Nephron (organoid): ENCODE measurements around the gene COL16A1.
A peak's percentile ranks its signal among the peaks of the same experiment; 100 is the strongest.

Experiments used
- H3K27ac Mint-ChIP-seq, 3 experiments: 2 replicates each; pipeline ENCODE4 v1.8.0; 2020; ENCODE audit warnings: mixed read lengths in 3 of 3, mild to moderate bottlenecking in 2 of 3, moderate library complexity in 1 of 3
- H3K27me3 Mint-ChIP-seq: 2 replicates; pipeline ENCODE4 v1.8.0; 2021; ENCODE audit warnings: low read depth, mild to moderate bottlenecking, moderate library complexity, mixed read lengths
- H3K36me3 Mint-ChIP-seq: 2 replicates; pipeline ENCODE4 v1.8.0; 2020; ENCODE audit warnings: low read depth, mixed read lengths
- H3K4me1 Mint-ChIP-seq: 2 replicates; pipeline ENCODE4 v1.8.0; 2020; ENCODE audit warnings: mixed read lengths
- H3K4me3 Mint-ChIP-seq, 3 experiments: 2 replicates each; pipeline ENCODE4 v1.8.0; 2020; ENCODE audit warnings: mild to moderate bottlenecking in 3 of 3, mixed read lengths in 3 of 3, moderate library complexity in 2 of 3
- H3K9me3 Mint-ChIP-seq: 2 replicates; pipeline ENCODE4 v1.8.0; 2020; ENCODE audit warnings: mixed read lengths
- TF ChIP-seq, protein P1 (sequence below), 3 experiments: fragments of 200-600 bp; sonication (generic); IDR thresholded peaks; one replicate each; pipeline ENCODE4 v1.5.0; 2021; ENCODE audit warnings: antibody characterized with exemption in 3 of 3; ENCODE audit not compliant: unreplicated experiment in 3 of 3

The COL16A1 gene

DNA sequence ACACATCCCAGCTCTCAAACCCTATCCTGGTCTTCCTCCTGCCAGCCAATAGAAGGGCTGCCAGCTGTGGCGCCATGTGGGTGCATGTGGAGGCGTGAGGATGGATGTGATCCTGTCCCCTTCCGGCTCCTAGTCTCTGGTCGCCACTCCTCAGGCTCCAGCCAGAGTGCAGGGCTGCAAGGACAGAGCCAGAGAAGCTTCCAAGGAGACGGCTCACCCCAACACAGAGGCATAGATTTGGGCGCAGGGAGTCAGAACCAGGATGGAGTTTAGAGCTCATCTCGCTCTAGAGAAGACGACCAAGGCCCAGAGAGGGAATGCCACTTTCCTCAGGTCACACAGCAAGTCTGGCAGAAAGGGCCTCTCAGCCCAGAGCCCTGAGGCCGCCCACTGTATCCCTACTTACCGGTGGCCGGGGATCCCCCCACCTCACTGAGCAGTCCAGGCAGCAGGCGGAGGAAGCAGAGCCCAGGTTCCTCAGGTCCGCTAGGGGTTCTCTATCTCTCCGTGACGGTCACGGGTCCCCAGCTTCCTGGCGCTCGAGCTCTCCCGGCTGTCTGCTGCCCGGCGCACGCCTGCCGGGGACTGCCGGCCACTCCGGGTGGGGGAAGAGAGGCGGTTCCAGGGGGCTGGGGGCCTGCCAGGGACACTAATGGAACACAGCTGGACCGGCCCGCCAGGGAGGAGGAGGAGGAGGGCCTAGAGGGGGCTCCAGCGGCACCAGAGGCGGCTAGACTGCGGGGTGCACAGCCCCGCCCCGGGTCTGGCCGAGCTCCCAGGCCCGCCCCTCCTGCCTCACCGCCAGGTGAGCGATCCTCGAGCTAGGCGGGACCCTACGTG, at the start of gene COL16A1:
Gene COL16A1, minus strand, starts transcription at position 587 of the 840 bp plus-strand sequence. CDS start 1,824 bp downstream, outside the sequence.
- TF ChIP-seq, protein P1, sequence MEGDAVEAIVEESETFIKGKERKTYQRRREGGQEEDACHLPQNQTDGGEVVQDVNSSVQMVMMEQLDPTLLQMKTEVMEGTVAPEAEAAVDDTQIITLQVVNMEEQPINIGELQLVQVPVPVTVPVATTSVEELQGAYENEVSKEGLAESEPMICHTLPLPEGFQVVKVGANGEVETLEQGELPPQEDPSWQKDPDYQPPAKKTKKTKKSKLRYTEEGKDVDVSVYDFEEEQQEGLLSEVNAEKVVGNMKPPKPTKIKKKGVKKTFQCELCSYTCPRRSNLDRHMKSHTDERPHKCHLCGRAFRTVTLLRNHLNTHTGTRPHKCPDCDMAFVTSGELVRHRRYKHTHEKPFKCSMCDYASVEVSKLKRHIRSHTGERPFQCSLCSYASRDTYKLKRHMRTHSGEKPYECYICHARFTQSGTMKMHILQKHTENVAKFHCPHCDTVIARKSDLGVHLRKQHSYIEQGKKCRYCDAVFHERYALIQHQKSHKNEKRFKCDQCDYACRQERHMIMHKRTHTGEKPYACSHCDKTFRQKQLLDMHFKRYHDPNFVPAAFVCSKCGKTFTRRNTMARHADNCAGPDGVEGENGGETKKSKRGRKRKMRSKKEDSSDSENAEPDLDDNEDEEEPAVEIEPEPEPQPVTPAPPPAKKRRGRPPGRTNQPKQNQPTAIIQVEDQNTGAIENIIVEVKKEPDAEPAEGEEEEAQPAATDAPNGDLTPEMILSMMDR (IDR thresholded peaks at IDR 0.05; ENCODE audit: unreplicated experiment in 3 of 3), result no peak
- no peaks in the 10 kb centered on the region for H3K9me3 Mint-ChIP-seq
- H3K27me3 Mint-ChIP-seq, result peaks cover under 1% of the 10 kb centered on the region
- H3K4me3 Mint-ChIP-seq, result peak within 1 kb of the TSS; percentile 81 to 93 (median 90)
- H3K27ac Mint-ChIP-seq, result peak within 1 kb of the TSS; percentile 89 to 97 (median 97)
- peaks cover 4% of the 10 kb centered on the region for H3K36me3 Mint-ChIP-seq
- peaks cover 81% of the 10 kb centered on the region for H3K4me1 Mint-ChIP-seq

DNA sequence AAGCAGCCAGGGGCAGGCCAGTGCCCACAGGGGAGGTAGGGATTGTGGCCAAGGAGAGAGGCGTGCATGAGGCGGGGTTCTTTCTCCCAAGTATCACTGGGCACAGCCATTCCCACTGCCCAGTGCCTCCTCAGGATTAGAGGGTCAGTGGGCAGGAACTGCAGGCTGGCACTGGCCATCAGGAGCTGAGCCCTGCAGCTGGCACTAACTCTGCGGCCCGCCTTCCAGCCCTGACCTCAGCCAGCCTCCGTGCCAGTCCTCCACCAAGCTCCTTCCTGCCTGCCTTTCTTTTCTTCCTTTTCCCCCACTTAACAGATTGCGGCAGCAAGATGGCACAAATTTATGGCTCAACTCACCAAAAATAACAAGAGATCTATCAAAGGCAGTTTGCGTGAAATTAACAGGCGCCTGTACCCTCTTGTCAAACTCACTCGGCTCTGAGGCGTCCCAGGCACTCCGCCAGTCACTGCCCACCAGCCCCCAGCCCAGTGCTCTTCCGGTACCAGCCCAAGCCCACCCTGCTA, 49.2 kb upstream of the COL16A1 start:
- Mint-ChIP-seq H3K27me3 (peaks cover 4% of the 10 kb centered on the region), H3K36me3 (no peaks in the 10 kb centered on the region), H3K4me1 (peaks cover 75% of the 10 kb centered on the region), H3K27ac (peak overlapping the region in 1 of 3 experiments; percentile 71), H3K9me3 (no peaks in the 10 kb centered on the region), H3K4me3 (no peak overlapping the region)
- TF ChIP-seq, protein P1 (IDR thresholded peaks at IDR 0.05; ENCODE audit: unreplicated experiment in 3 of 3), result no peak

DNA sequence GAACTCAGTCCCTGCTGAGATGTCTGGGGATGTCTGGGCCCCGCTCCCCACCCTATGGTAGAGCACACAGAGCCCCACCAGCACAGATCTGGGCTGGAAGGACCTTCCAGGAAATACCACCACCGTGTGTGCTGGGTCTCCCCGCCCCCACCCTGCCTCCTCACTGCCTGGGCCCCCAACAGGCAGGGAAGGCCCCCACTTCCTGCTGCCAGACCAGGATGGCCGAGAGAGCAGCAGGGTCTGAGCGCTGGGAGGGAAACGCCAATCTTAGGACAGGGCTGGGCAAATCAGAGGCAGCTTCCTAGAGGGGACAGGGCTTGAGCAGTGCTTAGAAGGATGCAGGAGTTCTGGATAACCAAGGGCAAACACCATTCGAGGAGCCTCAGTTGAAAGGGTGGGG, 48.4 kb upstream of the COL16A1 start:
- H3K4me3 Mint-ChIP-seq, result peak overlapping the region in 1 of 3 experiments; percentile 10
- H3K36me3 Mint-ChIP-seq, result no peaks in the 10 kb centered on the region
- H3K27ac Mint-ChIP-seq, result peak overlapping the region; percentile 60 to 77 (median 71)
- no peaks in the 10 kb centered on the region for H3K9me3 Mint-ChIP-seq
- H3K27me3 Mint-ChIP-seq, result peaks cover 4% of the 10 kb centered on the region
- TF ChIP-seq, protein P1 (IDR thresholded peaks at IDR 0.05; ENCODE audit: unreplicated experiment in 3 of 3), result no peak
- H3K4me1 Mint-ChIP-seq, result peaks cover 77% of the 10 kb centered on the region

DNA sequence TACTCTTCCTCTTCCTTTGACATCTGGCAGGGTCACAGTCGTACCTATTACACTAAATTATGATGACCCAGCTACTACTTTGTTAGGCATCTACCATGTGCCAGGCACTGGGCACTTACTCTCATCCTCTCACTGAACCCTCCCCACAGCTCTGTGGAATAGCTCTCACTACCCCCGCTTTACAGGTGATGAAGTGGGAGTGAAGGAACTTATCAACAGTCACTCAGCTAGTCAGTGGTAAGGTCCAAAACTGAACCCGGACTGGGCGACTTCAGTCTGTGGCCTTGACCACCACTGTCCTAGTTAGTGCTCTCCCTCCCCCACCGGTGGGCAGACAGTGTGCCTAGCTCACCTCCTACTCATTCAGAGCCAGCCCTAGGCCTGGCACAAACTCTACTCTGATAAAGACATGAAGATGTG, 48.0 kb upstream of the COL16A1 start:
- Mint-ChIP-seq H3K27ac (peak overlapping the region in 2 of 3 experiments; percentile 0 to 71), H3K36me3 (no peaks in the 10 kb centered on the region), H3K9me3 (no peaks in the 10 kb centered on the region), H3K27me3 (peaks cover 4% of the 10 kb centered on the region), H3K4me1 (peaks cover 81% of the 10 kb centered on the region), H3K4me3 (no peak overlapping the region)
- TF ChIP-seq, protein P1 (IDR thresholded peaks at IDR 0.05; ENCODE audit: unreplicated experiment in 3 of 3), result no peak

DNA sequence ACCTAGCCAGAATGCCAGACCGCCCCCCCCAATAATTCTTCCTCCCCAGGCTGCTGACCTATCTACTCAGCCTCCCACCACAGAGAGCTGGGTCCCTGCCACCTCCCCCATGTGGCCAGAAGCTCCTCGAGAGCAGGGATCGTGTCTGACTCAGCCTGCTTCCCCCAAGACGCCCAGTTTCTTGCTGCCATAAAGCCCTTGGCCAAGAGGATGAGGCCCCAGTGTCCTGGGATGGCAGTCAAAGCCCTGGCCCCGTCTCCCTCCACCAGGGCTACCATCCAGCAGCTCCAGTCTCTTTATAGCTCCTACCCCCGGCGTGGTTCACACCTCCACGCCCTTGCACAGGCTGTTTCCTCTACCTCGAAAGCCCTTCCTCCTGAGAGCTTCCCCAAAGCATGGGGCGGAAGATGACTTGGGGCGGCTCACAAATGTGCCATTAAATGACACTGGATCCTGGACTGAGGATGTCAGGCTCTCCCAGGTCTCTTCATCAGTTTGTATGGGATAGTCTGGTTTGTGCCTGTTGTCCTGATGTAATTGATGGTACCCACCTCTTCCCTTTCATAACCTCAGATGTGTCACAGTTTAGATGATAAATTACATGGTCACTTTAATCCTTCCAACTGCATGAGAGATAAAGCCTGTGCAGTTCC, 47.2 kb upstream of the COL16A1 start:
- Mint-ChIP-seq H3K4me3 (no peak overlapping the region), H3K36me3 (no peaks in the 10 kb centered on the region), H3K4me1 (peaks cover 90% of the 10 kb centered on the region), H3K9me3 (no peaks in the 10 kb centered on the region), H3K27ac (peak overlapping the region in 2 of 3 experiments; percentile 26 to 45), H3K27me3 (peaks cover 9% of the 10 kb centered on the region)
- TF ChIP-seq, protein P1 (IDR thresholded peaks at IDR 0.05; ENCODE audit: unreplicated experiment in 3 of 3), result no peak
